Right renal pelvis (tissue), 4 donors: Measurements from ENCODE around the gene ITGA6. TPM values are rescaled to one million over a fixed set of nuclear protein-coding genes. Genes with fewer than 3 reads are reported as not detected.

ENCODE experiments used
- DNase-seq, 4 donors: peaks; one replicate each; pipeline ENCODE4 v3.0.0-alpha.2; 2013; ENCODE audit warnings: low read depth in 4 of 4, low spot score in 3 of 4, missing footprints in 1 of 4
- polyA plus RNA-seq, 4 donors: library from polyadenylated mRNA; unstranded; fragments of 120-200 nt; gene quantifications; one replicate each; pipeline ENCODE4 v1.2.1, GENCODE V29; 2013; ENCODE audit not compliant: insufficient read length in 4 of 4

Gene ITGA6
- polyA plus RNA-seq, 4 donors, result 99.2 to 125 (median 114) TPM

DNA sequence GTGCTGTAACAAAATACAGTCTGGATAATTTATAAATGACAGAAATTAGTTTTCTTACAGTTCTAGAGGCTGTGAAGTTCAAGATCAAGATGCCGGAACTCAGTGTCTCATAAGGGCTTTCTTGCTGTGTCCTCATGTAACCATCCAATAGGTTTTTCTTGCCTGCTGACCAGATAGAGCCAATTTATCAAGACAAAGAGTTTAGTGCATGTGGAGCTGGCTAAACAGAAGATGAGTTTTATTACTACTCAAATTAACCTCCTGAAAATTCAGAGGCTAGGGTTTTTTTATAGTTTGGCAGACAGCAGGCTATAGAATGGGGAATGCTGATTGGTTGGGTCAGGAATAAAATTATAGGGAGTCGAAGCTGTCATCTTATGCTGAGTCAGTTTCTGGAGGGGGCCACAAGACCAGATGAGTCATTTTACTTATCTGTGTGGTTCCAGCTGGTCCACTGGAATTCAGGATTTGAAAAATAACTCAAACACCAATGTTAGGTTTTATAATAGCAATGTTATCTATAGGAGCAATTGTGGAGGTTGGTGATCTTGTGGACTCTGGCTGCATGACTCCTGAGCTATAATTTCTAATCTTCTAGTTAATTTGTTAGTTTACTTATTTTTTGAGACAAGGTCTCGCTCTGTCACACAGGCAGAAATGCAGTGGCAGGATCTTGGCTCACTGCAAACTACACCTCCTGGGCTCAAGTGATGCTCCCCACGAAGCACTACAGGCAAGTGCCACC is 125.3 kb downstream of the ITGA6 start:
- DNase-seq, result no peak

DNA sequence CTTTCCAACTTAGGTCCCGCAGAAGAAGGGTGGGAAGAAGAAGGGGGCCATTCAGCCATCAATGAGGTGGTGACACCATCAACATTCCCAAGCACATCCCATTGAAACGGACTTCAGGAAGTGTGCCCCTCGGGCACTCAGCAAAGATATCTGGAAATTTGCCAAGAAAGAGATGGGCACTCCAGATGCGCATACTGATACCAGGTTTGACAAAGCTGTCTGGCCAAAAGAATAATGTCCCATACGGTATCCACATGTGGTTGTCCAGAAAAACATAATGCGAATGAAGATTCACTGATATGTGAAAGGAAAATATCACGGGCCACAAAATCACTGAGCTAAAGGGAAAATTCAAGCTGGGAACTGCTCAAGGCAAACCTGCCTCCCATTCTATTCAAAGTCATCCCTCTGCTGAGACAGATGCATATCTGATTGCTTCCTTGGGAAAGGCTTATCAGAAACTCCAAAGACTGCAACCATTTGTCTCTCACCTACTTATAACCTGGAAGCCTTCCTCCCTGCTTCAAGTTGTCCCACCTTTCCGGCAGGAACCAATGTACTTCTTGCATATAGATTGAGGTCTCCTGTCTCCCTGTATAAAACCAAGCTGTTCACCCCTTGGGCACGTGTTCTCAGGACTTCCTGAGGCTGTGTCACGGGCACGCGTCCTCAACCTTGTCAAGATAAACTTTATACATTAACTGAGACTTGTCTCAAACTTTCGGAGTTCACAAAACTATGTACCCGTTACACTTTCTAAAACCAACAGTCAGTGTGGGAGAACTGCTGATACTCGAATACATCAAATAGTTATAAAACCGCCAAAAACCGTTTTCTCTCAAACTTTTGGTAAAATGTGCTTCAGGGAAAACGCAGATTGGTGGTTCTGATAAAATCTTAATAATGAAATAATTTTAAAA is 127.2 kb downstream of the ITGA6 start:
- no peak for DNase-seq

DNA sequence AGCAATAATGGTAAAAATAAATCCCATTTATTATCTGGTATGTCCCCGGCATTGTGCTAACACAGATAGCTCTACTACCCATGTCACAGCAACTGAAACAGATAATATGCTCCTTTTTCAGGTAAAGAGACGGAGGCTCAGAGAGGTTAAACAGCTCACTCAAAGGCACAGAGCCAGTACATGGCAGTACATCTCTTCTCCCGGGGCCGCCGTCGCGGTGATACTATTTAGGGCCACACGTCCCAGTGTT is 127.8 kb downstream of the ITGA6 start:
- no peak for DNase-seq

Other genes with a start within 250 kb of the ITGA6 start
- gene PDK1, start 128.5 kb downstream of the ITGA6 start, polyA plus RNA-seq, result 10 to 100 TPM in 3 of 4 donors, 1 to 10 TPM in 1; 9.1 to 12.7 (median 11.4) TPM